ELF-1 (cell line): ENCODE data around the gene GPD2.
A peak's percentile ranks its signal among the peaks of the same experiment; 100 is the strongest.
"Not testable (repeated sequence)": the region's sequence is repeated elsewhere in the genome, so short reads cannot be mapped to it uniquely, and the experiment has no call there.

ENCODE experiments used
- DNase-seq: peaks from one replicate; pipeline ENCODE4 v3.0.0-alpha.2; 2016; ENCODE audit warnings: low read depth, low spot score

GPD2 gene

DNA sequence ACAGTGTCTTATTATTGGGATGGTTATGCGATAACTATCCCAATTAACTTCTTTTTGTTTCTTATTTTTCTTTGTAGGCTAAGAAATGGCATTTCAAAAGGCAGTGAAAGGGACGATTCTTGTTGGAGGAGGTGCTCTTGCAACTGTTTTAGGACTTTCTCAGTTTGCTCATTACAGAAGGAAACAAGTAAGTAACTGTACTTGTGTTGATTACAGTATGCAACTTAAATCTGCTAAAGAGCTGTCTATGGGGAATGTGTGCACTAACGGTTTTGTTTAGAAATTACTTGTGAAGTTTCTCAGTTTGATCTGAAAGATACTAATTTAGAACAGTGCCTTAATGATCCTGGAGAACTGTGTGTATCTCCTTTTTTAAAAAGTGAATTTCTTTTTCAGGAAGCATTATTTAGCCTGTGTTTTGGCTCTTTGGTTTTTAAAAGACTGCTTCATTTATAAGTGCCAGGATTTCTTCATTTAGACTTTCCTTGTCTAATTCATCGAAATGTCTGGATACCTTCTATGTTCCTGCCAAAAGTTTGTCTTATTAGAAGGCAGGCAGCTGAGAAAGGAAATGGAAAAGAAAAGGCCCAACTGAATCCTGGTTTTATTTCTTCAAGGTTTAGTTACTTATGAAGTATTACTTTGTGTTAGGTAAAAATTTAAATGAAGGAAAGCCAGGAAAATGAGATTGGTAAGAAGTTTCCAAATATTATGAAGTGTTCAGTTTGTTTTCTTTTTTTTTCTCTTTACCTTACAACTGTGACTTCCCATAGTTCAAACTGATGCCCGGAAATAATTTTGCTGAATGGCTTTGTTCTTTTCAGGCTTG lies 40.1 kb downstream of the GPD2 start:
- no peak for DNase-seq

DNA sequence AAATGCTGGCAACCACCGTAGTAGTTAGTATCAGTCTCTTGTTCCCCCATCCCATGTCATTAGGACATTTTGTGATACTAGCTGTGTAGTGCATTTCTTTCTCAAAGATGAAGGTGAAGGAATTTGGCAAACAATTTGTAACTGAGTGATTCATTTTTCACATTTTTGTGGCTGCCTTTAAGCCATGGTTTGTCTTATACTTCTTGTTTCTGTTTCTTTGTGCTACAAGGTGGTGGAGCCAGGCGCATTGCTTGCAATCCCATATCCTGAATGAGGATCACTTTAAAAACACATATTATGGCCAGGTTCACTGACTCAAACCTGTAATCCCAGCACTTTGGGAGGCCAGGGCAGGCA lies 40.6 kb downstream of the GPD2 start:
- DNase-seq, result no peak

DNA sequence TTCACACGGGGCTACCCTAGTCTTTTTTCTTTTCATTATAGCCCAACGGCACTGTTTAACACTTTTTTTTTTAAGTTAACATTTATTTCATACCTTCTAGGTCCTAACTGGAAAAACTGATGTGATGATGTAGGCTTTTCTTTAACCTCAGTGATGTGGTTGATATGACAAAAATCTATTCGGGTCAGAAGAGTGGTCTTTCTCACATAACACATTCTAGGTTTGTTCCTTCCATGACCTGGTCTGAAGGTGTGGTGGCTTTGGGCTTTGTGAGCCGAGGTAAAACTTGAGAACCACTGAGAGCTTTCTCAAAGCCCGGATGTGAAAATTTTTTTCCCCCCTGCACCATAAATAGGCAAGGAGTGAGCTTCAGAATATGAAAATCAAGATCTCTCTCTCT lies 44.2 kb downstream of the GPD2 start:
- no peak for DNase-seq

DNA sequence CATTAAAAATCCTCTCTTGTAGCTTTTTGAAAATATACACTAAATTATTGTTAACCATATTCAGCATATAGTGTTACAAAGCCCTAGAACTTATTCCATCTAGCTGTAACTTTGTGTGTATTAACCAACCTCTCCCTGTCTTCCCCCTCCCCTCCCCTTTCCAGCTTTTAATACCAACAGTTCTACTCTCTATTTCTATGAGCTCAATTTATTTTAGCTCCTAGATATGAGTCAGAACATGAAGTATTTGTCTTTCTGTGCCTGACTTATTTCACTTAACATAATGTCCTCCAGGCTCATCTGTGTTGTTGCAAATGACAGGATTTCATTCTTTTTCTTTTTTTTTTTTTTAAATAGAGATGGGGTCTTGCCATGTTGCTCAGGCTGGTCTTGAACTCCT lies 45.1 kb downstream of the GPD2 start:
- DNase-seq, result no peak

DNA sequence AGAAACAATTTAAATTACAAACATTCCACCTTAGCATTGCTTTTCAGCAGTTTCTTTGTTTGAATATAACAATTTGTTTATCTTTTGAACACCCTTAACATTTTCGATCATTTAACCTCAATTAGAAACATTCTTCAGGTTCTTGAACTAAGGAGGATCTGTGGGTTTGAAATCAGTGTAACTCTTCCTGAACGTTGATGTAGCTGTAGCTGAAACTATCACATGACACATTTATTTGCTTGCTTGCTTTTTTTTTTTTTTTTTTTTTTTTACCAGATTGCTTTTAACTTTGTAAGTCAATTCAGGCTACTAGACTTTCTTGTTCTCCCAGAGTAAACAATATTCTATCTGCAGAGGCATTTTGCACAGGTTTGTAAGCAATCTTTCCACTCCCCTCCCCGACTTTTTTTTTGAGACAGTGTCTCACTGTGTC lies 47.6 kb downstream of the GPD2 start:
- DNase-seq, result no peak

DNA sequence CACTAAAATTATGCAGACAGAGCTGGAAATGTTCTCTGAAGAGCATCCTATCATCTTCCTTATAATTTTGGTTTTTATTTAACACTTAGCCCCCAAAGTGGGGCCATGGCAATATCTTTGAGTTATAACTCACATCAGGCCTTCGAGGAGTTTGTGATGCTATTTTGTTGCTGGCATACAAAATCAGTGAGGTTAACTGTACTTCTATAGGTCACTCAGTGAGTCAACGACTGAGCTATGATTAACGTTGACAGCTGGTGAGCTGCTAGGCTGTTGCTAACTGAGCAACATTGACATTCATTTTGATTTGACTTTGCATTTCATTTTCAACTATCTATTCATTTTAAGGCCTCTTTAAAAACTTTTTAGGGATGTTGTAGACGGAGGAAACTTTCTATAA lies 50.0 kb downstream of the GPD2 start:
- no peak for DNase-seq

DNA sequence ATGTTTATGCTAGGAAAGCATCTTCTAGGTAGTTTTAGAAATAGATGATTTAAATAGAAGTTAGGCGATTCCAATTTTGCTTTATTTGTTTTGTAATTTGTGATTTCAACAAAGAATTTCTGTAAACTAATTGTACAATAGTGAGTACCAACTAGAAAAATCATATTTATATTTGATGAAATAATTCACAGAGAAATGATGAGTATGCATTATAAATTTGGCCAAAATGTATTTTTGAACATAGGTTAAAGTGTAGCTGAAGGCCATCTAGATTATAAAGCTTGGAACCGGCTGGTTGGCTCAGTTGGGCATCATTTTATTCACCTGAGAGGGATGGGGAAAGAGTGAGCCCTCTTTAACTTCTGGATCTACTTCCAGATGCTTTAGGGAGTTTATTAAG lies 50.4 kb downstream of the GPD2 start:
- no peak for DNase-seq

DNA sequence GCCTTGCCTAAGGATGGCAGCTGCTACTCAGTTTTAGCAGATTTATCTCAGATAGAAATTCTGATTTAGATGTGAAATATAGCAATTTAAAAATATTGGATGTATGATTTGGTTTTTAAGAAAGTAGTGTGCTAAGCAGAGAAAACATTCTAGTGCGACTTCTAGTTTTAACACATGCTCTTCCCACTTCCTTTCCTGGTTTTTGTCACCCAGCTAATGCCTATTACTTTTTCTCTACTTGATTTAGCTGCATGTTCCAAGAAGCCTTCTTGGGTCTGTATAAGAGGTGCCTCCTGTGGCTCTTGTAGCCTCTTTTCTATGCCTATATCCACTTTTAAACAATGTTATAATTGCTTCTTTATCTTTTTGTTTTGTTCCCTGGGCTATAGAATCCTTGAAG lies 53.0 kb downstream of the GPD2 start:
- no peak for DNase-seq

DNA sequence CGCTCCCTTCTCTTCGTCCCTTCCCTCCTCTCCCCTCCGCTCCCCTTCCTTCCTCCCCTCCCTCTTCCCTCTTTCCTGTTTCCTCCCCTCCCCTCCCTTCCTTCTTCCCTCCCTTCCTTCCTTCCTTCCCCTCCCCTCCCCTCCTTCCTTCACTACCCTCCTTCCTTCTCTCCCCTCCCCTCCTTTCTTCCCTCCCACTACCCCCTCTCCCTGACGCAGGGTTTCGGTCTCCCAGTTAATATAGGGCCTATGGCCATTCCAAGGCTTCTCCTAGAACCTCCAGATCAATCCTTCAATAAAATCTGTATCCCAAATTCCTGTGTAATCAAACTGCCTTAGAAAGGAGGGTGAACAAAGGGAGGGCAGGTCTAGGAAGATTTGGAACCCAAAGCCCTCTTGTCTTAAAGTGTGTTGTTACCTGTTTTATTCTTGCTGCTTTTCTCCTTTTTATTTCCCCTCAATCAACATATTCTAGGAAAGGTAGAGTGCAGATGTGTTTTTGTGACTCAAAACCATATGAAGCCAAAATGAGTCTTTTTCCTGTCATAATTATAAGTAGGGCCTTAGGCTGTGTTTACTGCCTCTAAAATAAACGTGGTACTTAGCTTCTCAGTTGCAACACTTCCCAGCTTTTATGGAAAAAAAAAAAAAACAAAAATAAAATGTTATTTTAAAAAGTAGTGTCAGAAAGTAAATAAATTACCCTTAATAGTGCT lies 53.7 kb downstream of the GPD2 start:
- DNase-seq, result no peak

DNA sequence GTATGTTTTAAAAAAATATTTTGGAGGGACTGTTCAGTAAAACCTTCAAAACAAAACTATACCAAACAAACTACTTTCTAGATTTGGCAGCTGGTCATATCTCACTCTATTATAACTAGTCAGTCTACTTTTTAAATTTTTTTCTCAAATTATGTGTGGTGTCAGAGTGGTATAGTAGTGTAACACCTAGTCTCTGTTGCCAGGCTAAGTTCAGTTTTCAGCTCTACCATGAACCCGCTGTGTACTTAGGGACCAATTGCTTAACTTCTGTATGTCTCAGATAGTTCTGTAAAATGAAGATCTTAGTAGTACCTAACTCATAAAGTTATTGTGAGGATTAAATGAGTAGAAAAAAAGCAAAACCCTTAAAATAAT lies 54.3 kb downstream of the GPD2 start:
- DNase-seq, result no peak

DNA sequence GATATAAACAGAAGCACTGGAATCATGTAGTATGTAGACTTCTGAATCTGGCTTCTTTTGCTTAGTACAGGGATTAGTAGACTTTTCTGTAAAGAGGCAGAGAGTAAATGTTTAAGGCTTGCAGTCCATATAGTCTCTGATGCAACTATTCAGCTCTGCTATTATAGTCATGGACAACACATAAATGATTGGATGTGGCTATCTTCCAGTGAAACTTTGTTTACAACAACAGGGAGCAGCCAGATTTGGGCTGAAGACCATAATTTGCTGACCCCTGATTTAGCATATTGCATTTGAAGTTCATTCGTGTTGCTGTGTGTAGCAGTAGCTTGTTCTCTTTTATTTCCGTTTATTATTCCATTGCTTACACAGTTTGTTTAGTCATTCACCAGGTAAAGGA lies 55.0 kb downstream of the GPD2 start:
- no peak for DNase-seq

DNA sequence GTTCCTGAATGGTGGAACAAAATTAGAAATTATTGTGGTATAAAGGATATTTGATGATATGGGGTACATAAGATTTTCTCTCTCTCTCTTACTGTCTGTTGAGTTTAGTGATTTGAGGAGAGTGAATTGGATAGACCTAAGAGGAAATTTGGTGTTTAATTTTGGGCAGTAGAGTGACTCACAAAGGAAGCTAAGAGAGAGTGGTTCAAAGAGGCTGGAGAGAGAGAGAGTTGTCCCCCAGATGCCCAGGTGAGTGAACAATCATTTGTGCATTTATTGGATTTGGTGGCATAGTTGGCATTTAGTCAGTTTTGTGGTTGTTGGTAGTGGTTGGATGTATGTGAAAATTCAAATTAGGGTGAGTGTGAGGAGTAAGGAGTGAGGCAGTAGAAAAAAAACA lies 56.8 kb downstream of the GPD2 start:
- no peak for DNase-seq

DNA sequence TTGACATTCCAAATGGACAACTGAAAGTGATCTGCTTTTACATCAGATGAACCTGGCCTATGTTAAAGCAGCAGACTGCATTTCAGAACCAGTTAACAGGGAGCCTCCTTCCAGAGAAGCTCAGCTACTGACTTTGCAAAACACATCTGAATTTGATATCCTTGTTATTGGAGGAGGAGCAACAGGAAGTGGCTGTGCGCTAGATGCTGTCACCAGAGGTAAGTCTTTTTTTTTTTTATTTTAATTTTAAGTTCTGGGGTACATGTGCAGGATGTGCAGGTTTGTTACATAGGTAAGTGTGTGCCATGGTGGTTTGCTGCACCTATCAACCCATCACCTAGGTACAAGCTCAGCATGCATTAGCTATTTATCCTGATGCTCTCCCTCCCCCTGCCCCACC lies 59.8 kb downstream of the GPD2 start:
- DNase-seq, result not testable (repeated sequence)

DNA sequence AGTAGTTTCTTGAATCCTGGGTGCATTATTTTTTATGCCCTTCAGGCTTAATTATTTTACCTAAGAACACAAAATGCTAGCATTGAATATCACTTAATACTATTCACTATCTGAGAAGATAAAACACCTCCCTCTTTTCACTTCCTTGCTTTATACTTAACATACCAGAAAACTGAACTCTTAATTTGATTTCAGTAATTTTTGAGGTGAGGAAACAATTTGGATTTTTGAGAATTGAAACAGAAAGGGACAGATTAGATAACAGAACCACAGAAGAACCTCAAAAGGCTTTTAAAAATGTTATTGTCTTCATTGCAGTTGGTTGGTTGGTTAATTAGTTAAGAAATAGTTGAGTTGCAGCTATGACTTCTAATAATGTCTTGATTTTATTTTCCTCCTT lies 69.5 kb downstream of the GPD2 start:
- DNase-seq, result no peak

DNA sequence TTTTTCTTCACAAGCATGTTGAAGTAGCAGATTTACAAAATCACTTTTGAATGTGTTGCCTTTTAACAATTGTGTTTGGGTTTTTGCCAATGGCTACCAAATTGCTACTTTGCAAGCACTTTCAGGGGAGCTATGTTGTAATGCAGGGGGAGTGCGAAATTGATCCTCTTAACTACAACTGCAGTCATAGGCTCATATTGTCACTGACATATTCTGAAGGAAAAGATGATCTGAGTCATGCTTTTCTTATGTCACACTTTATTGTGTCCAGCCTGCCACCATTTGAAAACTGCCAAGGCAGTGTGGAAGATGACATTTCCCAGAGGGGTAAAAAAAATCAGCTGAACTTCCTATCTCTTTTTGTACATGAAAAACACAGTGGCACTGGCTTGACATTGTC lies 74.9 kb downstream of the GPD2 start:
- DNase-seq, result no peak

DNA sequence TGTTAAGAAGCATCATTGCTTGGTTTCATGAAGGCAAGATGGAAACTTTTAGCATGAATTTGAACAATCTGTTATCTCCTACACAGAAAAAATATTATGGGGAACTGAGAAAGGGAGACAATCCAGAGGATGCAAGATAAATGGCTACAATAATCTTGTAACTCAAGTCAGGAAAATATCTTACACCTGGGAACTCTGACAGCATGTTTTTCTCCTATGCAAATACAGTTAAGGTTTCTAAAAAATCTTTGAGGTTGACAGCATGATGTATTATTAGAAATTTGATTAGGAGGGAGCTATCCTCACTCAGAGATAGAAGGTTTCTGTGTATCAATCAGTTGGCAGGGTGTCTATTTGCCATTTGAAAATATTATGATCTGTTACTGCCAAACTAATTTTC lies 75.6 kb downstream of the GPD2 start:
- no peak for DNase-seq

DNA sequence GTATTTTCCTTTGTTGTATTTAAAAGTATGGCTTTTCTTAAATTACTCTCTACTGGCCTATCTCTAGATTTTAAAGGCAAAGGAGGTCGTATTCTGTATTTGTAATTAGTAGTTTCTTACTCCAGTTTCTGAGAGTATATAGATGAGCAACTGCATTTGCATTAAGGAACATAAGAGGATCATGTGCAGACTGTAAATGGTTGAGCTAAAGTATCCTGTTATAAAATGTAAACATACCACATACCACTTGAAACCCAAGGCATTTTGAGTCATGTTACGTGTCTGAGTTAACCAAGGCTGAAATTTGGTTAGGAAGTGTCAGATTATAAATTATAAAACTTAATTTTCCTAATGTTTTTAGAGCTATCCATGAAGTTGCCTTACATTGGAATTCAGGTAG lies 76.3 kb downstream of the GPD2 start:
- no peak for DNase-seq

DNA sequence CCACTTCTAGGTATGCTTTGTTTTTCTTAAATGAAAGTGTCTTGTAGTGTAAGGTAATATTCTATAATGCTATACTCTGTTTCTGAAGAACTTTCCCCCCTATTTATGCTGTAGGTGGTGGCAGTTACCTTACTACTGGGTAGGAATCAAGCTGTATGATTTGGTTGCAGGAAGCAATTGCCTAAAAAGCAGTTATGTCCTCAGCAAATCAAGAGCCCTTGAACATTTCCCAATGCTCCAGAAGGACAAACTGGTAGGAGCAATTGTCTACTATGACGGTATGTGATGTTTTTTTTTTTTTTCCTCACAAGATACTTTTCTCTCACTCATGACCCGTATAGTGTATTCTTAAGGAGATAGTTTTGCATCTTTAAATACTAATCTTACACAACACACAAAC lies 77.0 kb downstream of the GPD2 start:
- no peak for DNase-seq

DNA sequence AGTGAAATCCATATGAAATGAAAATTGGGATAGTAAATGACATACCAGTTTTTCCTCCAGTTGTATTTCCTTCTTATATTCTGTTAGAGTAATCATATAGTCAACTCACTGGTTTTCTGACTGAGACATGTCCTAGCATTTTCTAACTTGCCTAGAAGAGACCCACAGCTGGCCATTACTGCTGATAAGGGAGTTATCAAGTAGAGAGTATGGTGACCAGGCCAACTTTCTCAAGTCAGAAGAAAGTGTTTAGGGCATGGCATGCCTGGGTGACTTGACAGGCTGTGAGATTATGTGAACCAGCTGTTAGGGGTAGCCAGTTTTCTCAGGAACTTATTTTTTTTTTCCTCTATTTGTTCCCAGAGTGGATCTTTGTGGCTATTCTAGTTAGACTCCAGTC lies 81.2 kb downstream of the GPD2 start:
- no peak for DNase-seq

DNA sequence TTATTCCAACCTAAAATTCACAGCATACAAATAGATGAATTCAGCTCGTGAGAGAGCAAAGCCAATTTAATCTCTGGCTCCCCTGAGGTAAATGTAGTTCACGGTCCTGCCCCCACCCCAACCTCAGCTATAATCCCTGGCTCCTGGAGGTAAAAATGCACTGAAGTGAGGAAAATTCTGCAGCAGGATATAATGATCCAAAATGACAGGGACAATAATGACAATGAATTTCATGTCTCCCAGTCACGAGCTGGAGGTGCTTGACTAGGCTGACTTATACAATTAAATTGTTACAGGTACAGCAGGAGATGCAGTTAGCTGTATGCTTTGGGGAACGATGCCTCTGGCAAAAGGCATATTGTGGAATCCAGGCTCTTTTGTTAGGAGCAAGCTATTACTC lies 82.0 kb downstream of the GPD2 start:
- DNase-seq, result peak; percentile 8

DNA sequence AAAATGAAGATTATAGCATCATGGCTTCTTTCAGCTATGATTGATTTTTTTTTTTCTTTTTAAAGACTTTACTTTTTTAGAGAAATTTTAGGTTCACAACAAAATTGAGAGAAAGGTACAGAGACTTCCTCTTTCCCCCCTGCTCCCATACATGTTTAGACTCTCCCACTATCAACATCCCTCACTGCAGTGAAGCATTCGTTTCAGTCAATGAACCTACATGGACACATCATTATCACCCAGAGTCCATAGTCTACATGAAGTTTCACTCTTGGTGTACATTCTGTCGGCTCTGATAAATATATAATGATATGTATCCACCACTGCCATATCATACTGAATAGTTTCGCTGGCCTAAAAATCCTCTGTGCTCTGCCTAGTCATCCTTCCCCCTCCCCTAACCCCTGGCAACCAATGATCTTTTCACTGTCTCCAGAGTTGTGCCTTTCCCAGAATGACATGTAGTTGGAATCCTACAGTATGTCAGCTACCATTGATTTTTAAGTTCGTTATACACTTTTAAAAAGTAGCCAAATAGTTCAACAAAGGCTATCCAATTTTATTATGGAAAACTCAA lies 86.8 kb downstream of the GPD2 start:
- no peak for DNase-seq

DNA sequence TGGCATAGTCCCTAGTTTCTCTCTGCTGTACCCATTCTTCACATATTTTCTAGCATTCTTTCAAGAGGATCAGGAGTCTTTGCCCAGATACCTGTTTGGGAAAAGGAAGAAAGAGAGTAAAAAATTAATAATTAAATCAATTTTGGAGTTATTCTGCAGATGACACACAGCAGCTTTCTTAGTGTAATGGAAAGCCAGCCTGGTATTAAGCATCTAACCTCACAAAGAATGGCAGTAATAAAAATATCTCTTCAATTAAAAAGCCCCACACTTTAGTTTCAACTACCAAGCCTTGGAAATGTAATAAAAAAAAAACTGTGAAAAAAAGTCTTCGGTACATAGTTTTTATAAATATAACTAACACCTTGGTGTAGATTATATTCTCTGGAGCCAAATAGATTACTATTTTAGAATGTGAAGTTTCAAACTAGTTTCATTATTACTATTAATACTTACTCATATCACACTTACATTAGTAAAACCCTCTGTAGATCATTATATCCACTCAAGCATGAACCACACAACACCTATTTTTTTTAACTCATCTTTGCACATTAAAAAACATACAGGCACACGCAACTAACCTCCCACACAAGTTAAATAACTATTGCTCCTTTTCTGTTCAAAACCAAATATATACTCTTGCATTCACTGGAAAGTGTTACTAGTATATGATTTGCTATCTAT lies 90.9 kb downstream of the GPD2 start:
- no peak for DNase-seq

DNA sequence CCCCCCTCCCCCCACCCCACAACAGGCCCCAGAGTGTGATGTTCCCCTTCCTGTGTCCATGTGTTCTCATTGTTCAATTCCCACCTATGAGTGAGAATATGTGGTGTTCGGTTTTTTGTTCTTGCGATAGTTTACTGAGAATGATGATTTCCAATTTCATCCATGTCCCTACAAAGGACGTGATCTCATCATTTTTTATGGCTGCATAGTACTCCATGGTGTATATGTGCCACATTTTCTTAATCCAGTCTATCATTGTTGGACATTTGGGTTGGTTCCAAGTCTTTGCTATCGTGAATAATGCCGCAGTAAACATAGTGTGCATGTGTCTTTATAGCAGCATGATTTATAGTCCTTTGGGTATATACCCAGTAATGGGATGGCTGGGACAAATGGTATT lies 92.4 kb downstream of the GPD2 start:
- not testable (repeated sequence) for DNase-seq
